Frontal cortex (tissue), 4 donors: ENCODE data around the gene PITPNM3. TPM values are rescaled to one million over a fixed set of nuclear protein-coding genes. Genes with fewer than 3 reads are reported as not detected.
"Not testable (repeated sequence)": the region's sequence is repeated elsewhere in the genome, so short reads cannot be mapped to it uniquely, and the experiment has no call there.

ENCODE experiments used
- DNase-seq, 2 donors: peaks; one replicate each; pipeline ENCODE4 v3.0.0; 2012; ENCODE audit warnings: low spot score in 2 of 2
- FAIRE-seq: peaks from 2 replicates; lab custom pipeline; 2012; peaks lifted over from hg19 to GRCh38; lab: Jason Lieb, UNC
- total RNA-seq: library from RNA; depleted of rRNA; stranded (reverse); fragments of >200 nt; gene quantifications from one replicate; pipeline ENCODE4 v1.2.3, GENCODE V29; 2014
- donor health status: control.
- donor health status: control.
- donor health status: control.

PITPNM3 gene
- total RNA-seq, 1 donor from 2014 or later, result 10.6 TPM

DNA sequence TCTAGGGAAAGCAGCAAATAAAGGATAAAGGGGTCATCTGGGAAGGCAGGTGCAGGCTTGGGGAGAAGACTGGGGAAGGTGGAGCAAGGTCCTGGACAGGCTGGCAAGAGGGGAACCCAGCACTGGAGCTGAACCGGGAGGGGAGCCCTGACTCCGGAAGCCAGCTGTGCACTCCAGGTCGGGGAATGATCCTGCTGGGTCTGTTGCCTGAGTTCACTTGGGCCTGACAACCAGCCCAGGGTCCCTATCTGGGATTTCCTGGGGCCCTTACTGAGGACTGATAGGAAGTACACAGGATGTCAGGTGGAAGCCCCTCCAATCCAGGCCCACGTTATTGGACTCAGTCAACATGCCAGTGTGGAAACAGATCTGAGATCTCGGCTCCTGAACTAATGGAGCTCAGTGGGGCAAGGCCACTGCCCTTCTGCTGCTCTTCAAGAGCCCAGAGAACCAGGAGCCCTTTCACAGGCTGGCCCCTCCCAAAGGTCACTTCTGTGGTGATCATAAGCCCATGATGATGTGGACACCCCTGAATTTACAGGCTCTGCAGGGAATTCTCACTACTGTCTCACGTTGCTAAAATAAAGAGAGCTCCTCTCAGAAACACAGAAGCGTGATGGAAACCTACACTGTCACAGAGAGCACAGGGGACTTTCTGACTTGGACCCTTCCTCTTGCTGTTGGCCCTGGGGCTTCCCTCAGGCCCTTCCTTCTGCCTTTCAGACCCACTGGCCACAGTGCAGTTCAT, 19.9 kb upstream of the PITPNM3 start:
- FAIRE-seq, result no peak
- DNase-seq, result no peak

DNA sequence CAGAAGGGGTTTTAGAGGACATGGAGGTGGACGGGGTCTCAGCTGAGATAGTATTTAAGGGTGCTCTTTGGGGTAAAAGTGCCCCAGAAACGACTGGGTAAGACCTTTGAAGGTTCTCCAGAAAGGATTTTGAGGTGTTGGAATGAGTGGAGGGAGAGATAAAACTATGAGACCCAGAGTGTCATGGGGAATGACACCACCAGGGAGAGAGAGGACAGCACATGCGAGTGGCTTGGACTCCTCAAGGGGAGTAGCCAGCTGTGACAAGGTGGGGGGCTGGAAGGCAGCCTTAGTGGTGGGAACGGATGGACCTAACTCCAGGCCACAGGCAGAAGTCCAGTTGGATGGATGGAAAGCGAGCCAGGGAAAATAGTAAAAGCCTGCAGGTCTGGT, 19.2 kb upstream of the PITPNM3 start:
- FAIRE-seq (no peak), DNase-seq (no peak)

DNA sequence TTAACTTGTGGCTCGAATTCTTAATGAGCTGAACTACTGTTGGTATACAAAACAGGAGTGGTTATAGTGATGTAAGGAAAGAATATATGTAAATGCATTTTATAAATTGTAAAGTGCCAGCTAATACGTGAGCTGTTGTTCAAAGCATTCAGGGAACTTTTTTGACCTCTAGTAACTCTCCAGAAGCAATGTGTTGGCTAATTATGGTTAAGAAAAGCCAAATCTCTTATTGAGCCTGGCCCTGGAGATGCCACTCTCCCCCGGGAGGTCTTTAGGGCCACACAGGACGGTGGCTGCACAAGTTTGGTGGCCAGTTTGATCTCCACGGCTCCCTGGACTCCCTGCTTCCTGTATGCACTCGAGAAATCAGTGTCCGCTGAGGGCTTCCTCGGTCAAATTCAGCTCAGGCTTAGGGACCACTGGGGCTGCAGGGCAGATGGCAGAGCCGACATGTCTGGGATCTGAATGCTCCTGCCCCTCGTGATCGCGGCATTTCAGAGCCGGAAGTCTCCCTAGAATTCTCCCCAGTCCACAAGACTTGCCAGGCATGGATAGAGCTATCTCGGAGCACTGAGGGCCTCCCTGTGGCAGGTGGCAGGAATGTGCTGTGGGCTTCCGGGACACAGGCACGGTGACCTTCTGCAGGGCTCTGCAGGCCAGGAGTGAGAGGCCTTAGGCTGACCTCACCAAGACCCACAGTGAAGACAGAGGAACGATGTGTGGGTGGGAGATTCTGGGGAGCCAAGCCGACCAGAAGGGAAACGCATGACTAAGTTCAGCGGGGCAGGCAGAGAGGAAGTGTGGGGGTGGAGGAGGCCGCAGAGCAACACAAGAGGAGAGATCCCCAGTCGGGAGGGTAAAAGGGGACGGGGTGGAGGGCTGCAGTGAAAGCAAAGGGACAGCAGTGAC, 18.6 kb upstream of the PITPNM3 start:
- no peak for FAIRE-seq
- DNase-seq, result peak in 1 of 2 donors; percentile 38

DNA sequence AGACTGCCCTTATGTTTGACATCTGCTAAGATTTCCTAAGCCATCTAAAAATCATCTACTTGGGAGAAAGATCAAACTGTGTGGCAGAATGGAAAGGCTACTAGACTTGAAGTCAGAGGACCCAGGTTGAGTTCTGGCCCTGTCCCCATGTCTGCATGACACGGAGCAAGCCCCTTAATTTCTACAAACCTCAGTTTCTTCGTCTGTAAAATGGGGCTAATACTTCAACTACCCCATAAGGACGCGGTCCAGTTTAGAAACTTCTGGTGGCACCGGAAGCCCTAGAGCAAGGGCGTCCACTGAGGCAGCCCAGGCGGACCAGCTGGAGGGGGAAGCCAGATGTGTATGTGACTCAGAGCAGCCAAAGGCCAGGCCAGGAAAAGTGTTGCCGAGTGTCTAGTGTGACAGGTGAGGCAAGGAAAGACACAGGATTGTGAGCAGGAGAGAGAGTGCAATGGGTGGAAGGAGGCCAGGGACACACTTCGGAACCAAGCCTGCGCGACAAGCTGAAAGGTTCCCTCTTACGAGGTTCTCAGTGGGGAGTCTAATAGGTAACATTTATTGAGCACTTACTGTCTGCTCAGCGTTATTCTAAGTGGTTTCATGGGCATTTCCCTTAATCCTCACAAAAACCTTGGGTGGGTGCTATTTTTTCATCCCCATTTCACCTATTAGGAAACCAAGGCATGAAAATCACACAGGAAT, 17.8 kb upstream of the PITPNM3 start:
- FAIRE-seq (no peak), DNase-seq (no peak)

DNA sequence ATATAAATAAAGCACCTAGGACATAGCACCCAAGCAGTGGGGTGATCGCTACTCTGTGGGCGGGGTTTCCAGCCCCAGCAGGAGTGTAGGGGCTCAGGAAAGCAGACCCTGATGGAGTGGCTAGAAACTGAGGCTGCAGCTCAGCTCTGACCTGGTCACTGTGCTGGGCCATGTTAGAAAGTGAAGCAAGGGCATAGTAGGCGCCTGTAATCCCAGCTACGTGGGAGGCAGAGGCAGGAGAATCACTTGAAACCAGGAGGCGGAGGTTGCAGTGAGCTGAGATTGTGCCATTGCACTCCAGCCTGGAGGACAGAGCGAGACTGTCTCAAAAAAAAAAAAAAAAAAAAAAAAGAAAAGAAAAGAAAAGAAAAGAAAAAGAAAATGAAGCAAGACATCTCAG, 17.1 kb upstream of the PITPNM3 start:
- not testable (repeated sequence) for DNase-seq, FAIRE-seq

DNA sequence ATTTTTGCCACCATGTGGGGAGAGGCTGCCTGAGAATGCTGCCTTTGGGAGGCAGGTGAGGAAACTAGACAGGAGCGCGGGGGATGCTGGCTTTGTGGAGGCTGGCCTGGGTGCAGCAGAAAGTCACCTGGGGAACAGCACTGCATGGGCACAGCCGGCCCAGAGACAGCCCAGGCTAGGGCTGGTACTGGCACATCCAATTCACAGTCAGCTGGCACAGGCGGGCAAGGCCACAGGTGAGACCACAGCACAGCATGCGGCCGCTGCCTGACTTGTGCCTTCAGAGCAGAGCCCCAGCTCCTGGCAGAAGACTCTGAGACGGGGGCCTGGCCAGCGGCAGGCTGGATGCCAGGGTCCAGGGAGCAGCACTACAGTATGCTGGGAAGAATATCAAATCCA, 16.6 kb upstream of the PITPNM3 start:
- no peak for DNase-seq
- FAIRE-seq, result no peak

DNA sequence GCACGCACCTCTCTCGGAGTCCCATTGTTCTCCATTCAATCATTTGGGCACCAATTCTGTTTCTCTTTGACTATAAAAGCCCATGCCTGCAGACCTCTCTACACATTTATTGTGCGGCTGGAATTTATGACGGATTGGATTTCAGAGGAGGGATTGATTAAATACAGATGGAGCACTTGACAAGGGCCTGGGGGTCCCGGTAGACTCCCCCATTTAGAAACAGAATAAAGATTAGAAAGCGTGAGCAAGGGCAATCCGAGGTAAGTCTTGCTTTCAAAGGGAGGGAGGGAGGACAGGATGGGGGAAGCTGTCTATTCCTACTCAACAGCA, 15.1 kb upstream of the PITPNM3 start:
- no peak for DNase-seq
- FAIRE-seq, result no peak

DNA sequence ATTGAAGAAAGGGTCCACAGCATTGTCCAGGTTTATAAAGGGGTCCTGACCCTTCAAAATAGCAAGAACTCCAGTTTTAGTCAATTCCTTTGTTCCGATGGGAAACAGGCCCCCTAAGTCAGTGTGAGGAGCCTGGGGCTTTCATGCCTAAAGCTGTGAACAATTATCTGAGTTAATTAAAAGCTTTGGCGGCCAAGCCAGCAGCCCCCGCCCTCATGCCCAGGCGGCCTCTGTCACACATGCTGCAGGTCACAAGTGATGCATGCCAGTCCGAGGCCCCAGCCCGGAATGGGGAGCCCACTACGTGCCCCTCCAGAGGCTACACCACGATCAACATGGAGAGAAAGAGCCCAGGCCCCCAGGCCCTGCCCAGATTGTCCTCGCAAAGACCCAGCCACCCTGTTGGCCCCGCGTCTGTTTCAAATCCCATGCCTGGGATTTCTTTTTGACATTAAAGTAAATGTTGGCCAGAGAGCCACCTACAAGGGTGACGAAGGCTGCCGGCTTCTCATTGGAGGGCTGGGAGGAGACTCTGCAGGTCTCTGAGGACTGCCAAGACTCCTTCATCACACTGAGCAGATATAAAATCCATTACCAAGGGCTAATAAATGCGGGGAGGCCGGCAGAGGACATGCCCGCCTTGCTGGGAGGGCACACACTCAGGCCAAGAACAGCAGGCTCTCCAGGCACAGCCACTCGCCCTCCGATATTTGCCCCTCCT, 14.5 kb upstream of the PITPNM3 start:
- DNase-seq, result no peak
- FAIRE-seq, result no peak

DNA sequence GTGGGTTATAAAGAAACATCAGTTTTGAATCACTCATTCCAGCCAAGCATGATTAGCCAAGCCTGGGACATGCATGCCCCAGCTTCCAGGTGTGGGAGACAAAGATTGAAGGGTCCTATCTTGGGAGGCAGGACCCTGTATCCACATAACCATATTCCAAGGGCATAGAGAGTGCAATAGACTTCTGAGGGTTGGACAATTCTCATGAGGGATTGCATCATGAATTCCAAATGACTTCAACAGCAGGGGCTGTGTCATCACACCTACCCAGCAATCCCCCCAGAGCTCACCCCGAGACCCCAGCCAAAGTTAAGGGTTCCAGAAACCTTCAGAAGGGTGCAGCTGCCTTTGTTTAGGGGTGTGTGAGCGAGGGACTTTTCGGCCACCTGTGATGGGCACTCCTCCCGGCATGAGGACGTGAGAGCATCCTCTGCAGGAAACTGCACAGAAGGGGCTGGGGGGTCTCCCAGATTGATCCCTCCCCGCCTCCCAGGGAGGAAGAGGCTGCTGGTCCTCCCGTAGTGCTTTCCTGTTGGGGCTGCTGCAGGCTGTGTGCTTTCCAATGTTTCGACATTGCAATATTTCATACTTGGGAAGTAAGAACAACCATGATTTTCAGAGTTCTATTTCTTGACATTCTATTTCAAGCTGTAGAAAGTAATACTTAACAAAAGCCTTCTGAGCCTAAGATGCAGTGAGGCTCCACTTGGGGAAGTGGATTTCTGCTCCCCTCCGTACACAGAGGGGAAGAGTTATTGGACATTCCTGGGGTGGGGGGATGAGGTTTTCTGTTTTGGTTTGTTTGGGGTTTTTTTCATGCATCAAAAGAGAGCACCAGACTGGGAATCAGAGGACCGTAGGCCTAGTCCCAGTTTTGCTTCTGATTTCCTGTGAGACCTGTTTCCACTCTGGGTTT, 13.3 kb upstream of the PITPNM3 start:
- no peak for FAIRE-seq
- DNase-seq, result no peak

DNA sequence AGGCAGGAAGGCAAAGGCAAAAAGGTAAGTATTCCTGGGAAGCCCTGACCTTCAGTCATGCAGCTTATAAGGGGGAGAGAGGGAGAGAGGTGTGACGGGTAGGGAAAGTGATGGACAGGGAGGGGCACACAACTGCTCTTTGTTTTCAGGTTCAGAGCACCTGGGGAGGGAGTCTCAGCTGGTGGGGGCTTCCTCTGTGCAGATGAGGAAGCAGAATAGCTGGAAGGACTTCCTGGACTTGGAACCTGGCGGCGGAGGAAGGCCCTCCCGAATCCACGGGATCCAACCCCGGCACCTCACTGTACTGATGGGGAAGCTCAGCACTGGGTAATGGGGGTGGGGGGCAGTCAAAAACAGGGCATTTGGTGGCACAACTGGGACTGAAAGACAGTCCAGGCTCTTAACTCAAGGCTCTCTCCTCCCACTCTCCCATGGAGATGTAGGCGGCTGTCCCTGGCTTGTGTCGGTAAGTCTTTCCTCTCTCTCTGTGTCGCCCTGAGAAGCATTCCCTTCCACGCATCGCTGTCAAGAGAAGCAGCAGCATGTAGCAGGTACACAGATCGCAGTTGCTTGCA, 11.9 kb upstream of the PITPNM3 start:
- FAIRE-seq, result no peak
- DNase-seq, result no peak

DNA sequence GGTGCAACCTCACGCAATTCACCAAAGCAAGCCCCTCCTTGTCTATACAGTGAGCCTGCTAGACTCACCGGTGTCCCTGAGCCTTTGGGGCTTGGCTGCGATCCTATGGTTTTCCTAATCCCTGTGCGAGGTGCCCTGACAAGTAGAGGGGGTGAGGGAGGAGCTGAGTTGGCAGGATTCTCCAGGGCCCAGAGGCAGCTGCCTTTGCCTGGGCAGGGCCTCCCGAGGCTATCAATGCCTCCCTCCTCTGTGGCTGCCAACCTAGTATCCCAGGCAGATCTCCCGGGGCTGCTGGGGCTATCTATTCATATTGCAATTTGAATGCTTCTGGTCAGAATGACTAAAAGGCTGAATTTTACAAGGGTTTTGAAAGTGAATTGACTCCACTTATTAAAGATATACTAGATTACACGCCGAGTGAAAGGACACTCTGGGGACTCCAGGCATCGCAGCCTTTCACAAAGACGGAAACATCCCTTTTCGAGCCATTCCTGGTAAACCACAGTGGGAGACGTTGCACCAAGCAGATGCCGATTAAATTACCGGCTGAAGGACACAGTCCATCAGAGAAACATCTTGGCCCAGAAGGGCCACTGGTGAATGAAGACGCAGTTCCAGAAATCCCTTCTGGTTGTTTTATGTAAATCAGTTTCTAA, 11.3 kb upstream of the PITPNM3 start:
- DNase-seq, result no peak
- no peak for FAIRE-seq

DNA sequence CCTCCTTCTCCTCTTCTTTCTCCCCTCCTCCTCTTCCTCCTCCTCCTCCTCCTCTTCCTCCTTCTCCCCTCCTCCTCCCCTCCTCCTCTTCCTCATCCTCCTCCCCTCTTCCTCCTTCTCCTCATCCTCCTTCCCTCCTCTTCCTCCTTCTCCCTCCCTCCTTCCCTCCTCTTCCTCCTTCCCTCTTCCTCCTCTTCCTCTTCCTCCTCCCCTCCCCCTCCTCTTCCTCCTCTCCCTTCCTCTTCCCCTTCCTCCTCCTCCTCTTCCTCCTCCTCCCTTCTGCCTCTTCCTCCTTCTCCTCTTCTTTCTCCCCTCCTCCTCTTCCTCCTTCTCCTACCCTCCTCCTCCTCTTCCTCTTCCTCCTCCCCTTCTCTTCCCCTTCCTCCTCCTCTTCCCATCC, 5.1 kb upstream of the PITPNM3 start:
- DNase-seq, result no peak
- no peak for FAIRE-seq

DNA sequence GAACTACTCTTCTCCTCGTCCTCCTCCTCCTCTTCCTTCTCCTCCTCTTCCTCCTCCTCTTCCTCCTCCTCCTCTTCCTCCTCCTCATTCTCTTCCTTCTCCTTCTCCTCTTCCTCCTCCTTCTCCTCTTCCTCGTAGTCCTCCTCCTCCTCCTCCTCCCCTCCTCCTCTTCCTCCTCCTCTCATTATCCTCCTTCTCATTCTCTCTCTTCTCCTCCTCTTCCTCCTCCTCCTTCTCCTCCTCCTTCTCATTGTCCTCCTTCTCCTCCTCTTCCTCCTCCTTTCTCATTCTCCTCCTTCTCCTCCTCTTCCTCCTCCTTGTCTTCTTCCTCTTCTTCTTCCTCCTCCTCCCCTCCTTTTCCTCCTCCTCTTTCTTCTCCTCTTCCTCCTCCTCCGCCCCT, 4.1 kb upstream of the PITPNM3 start:
- FAIRE-seq (no peak), DNase-seq (no peak)

DNA sequence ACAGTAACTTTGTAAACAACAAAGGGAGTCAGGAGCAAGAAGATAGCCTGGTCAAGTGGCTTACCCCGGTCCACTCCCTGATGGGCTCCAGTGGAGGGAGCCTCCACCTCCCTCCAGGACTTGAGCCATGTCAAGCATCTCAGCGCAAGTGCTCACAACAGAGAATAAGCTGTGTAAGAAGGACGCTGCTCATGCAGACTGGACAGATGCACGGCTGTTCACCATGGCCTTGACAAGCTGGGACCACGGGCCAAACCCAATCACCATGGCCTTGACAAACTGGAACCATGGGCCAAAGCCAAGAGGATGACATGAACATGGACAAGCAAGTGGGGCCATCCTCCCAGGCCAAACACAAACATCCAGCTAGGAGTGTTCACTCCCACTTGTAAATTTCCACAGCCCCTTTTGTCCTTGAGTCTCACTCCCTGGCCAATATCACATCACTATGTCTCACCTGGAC, 3.4 kb upstream of the PITPNM3 start:
- FAIRE-seq (no peak), DNase-seq (no peak)

DNA sequence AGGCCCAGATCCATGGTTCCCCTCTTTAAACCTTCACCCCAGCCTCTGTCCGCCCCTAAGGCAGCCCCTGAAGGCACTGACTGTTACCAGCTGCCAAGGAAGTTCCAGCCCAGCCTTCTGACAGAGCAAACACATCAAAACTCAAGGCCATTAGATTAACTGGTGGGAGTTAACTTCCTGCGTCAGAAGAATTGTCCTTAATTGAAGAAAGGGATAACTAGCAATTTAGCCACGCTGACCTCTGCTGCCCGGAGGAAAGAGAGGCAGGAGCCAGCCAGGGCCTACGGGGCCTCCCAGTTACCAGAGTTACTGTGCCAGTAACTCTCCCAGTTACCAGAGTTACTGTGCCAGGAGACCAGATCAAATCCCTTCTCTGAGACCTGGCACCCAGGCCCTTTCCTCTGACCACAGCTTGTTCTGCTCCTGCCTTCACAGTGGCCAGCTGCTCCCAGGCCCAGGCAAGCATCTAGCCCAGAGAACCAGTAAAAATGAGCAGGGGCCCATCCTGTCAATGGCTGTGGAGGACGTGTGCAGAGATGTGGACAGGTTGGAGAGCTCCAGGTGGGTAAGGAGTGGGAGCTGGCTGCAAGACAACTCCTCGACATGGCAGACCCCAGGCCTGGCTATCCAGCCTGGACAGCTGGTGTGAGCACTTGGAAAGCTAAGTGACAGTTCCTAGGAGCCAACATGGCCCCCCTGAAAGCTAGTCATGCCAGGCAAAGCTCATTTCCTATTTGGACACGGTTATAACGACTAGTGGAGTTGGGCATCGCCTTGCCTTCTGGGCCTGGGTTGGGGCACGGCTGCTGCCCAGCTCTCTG, 2.8 kb upstream of the PITPNM3 start:
- DNase-seq (no peak), FAIRE-seq (no peak)

DNA sequence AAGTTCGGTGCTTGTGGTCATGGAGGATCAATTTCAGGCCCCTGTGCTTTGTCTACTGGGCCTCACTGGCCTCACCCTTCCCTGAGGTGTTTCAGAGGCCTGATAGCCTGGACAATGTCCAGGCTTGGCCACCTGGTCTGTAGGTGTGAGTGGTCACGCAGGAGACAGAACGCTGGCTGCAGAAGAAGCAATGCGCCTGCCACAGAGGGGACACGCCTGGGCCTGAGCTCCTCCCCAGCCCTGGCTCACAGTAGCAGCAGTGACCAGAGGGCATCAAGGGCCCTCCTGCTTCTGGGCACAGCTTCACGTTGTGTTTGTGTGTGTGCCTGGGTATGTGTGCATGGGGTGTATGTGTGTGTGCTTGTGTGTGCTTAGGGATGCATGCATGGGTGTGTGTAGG, 1.9 kb upstream of the PITPNM3 start:
- FAIRE-seq (no peak), DNase-seq (no peak)

DNA sequence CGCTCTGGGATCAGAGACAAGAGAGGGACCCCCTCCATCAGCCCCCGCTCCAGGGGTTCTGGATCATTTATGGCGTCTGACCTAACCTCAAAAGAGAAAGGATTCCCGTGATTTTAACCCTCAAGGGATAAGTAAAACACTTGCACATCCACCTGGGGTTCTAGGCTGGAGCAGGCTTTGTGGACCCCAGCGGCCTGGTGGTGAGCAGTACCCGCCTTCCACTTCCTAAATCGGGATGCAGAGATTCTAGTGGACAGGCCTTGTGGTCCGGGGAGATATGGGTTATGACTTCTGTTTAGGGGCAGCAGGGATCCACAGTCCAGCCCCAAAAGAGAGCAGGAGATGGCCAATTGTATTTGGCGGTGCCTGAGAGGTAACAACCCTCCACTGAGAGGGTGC, 684 bp upstream of the PITPNM3 start:
- DNase-seq (no peak), FAIRE-seq (no peak)
